GM21515 (cell line): ENCODE measurements around the gene CPLX3.
A peak's percentile ranks its signal among the peaks of the same experiment; 100 is the strongest.

ENCODE experiments used
- ATAC-seq: cut with Tn5 transposase; IDR thresholded peaks from one replicate; pipeline ENCODE4 v1.9.1; 2021; ENCODE audit not compliant: unreplicated experiment

The CPLX3 gene

GRCh38 chr15:74869726-74870407 is 43.4 kb downstream of the CPLX3 start:
- ATAC-seq: peak; percentile 57

DNA sequence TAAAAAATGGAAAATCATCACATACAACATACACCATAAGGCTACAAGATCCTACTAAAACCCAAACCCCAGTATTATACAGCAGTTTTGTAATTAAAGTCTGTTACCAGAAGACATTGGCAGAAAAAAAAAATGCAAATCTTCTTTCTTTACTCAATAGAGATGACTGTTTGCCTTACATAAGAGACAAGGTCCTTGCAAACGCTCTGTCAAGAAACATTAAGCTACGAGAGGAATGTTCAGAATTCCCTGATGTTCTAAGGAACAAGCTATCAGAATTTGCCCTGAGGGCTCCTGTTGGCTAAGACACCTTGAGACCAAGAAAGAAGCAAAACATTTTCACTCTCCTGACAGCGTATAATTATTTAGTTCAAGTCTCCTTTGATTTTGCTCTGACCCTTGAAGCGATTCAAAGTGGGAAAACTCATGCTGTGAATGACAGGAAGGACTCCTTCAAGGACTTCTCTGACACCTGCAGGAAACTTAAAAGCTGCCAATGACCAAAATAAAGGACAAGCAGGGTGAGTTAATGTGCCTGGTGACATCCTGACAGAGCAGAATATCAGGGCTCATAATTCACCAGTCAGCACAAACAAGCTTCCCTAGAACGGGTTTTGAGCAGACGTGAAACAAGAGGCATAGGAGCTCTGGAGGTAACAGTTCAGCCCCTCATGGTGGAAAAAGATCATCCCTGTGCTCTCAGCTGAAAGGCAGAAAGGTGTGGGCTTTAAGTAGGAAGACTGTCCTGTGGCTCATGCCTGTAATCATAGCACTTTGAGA is 44.2 kb downstream of the CPLX3 start:
- no peak for ATAC-seq

DNA sequence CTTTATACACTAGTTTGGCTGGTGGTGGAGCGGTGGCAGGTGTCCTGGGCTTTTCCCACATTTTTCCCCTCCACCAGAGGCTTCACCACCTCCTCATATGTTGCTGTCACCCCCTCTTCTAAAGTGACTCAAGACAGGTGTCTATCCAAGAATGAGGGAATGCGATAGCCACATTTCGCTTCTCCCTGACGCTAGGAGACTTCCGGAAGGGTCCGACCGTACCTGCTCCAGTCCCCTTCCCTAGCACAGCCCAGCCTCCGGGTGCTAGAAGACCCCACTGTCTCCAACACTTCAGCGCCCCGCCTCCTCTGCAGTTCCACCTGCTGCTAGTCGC is 46.2 kb downstream of the CPLX3 start:
- ATAC-seq: no peak

DNA sequence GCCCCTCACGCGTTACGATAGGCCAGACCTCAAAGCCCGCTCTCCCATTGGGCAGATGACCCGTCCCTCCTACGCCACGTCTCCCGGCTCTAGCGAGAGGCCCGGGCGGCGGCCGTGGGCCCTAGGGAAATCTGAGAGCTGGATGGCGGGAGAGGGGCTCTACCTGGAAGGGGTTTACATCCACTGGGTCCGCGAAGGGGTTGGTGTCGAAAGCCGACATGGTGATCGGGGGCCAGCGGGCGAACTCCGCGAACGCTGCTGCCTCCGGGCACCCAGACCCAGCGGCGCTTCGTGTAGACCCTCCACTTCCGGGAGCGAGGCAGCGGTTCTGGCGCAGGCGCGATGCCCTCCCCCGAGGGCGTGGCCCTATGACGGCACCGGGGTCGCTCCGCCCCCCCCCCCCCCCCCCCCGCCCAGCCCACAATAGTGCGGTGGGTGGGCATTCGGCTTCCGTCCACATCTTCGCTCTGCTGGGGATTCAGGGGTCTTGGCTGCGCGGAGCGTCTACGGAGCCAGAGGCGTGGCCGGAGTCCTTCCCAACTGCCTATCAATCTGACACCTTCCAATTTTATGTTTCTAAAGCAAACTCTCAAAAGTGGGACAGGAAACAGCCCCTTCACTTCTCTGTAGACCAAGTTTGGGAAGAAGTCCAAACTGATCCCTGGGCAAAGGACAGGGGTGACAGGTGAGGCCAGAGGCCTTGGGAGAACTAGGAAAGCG is 46.8 kb downstream of the CPLX3 start, which contains the start of gene SCAMP2:
TSS of gene SCAMP2 (minus strand) at position 330 of the 720 bp plus-strand sequence. CDS start at position 220, 110 bp downstream.
- peak; percentile 65 for ATAC-seq

- ATAC-seq: no peak
Observed at GRCh38 chr15:74873756-74874424, 47.5 kb downstream of the CPLX3 start.

DNA sequence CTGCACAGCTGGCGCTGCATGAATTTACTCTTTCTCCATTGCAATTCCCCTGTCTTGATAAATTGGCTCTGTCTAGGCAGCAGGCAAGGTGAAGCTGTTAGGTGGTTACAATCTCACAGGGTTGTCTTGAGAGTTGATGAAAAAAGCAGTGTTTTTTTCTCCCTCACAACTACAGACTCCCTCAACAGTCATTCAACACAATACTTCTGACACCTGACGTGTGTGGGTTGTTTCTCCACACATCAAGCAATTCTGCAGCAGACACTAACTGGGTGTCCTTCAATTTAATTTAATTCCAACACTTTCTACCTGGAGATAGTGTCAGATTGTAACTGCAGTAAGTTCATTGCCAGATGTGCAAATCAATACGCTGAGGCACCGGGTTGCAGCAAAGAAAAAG is 51.8 kb downstream of the CPLX3 start:
- ATAC-seq: no peak
